Lower leg skin (tissue), 4 donors: ENCODE results near the gene ERMP1. TPM values are rescaled to one million over a fixed set of nuclear protein-coding genes. Genes with fewer than 3 reads are reported as not detected.
"Not testable (repeated sequence)": the region's sequence is repeated elsewhere in the genome, so short reads cannot be mapped to it uniquely, and the experiment has no call there.

ENCODE experiments used
- DNase-seq, 2 donors: peaks; one replicate each; pipeline ENCODE4 v3.0.0-alpha.2; 2019; ENCODE audit warnings: low spot score in 2 of 2
- H3K4me3 ChIP-seq: fragments of 200-600 bp; sonication (generic); 2 replicates; pipeline ENCODE4 v1.5.1; 2017; ENCODE audit warnings: mild to moderate bottlenecking, low read depth; ENCODE audit not compliant: poor library complexity, severe bottlenecking
- CTCF ChIP-seq, 3 donors: fragments of 450-650 bp; IDR thresholded peaks; one replicate each; pipeline ENCODE4 v1.5.1; 2016; ENCODE audit warnings: antibody characterized with exemption in 3 of 3, mild to moderate bottlenecking in 3 of 3, moderate library complexity in 2 of 3
- POLR2A ChIP-seq, 2 donors: fragments of 450-650 bp; IDR thresholded peaks; one replicate each; pipeline ENCODE4 v1.6.1; 2016 to 2017; ENCODE audit warnings: antibody characterized with exemption in 2 of 2, mild to moderate bottlenecking in 1 of 2, moderate library complexity in 1 of 2
- WGBS, 2 donors: methylation state at CpG; one replicate each; pipeline ENCODE4 v1.1.5; 2018; 5-methylcytosine and 5-hydroxymethylcytosine counted together
- intact Hi-C: fragments of 100-400 bp; cut with DNase I; formaldehyde crosslinking; loops from one replicate; pipeline ENCODE4 v1.15.0; 2023; ENCODE audit warnings: low total_unique reads
- total RNA-seq, 4 donors: library from RNA; depleted of rRNA; stranded (reverse); fragments of >200 nt; gene quantifications; one replicate each; pipeline ENCODE4 v1.1.0, GENCODE V29; 2016

ERMP1 gene
- total RNA-seq, result 10 to 100 TPM; 16.4 to 24.6 (median 21.7) TPM

GRCh38 chr9:5832538-5833529, at the start of gene ERMP1:
ERMP1 (minus strand) TSS chr9:5833117; CDS start chr9:5833027, 90 bp downstream.
- TF ChIP-seq POLR2A (IDR thresholded peaks at IDR 0.05) (no peak), CTCF (IDR thresholded peaks at IDR 0.05) (peak in 1 of 3 donors; percentile 89)
- DNase-seq, result peak; percentile 83 to 96
- intact Hi-C loops, result no loop called here
- H3K4me3 ChIP-seq, result peak within 1 kb of the TSS; percentile 69
- 0 to 1% methylated on average over 35 to 46 of the region's 95 CpGs for WGBS, 2 donors

- intact Hi-C loops, DNase-seq, H3K4me3 ChIP-seq: not testable (repeated sequence)
- WGBS, 2 donors, result 95 to 97% methylated on average over 5 of the region's 5 CpGs
Measured at GRCh38 chr9:5882244-5883012, 49.5 kb upstream of the ERMP1 start.

- peak in 1 of 2 donors; percentile 69 for DNase-seq
- 60 to 68% methylated on average over 10 of the region's 10 CpGs for WGBS, 2 donors
- H3K4me3 ChIP-seq, result no peak overlapping the region
- TF ChIP-seq POLR2A (IDR thresholded peaks at IDR 0.05) (no peak), CTCF (IDR thresholded peaks at IDR 0.05) (no peak)
- intact Hi-C loops, result no loop called here
Measured at GRCh38 chr9:5879419-5880181, 46.7 kb upstream of the ERMP1 start.

- intact Hi-C loops, result no loop called here
- no peak overlapping the region for H3K4me3 ChIP-seq
- 84 to 93% methylated on average over 7 of the region's 7 CpGs for WGBS, 2 donors
- peak in 1 of 2 donors; percentile 10 for DNase-seq
- no peak for TF ChIP-seq CTCF (IDR thresholded peaks at IDR 0.05)
- no peak for TF ChIP-seq POLR2A (IDR thresholded peaks at IDR 0.05)
Measured at GRCh38 chr9:5876711-5877110, 43.8 kb upstream of the ERMP1 start.

GRCh38 chr9:5876026-5876425, 43.1 kb upstream of the ERMP1 start:
- no peak for DNase-seq
- 63 to 69% methylated on average over 1 of the region's 1 CpG for WGBS, 2 donors
- no peak overlapping the region for H3K4me3 ChIP-seq
- no peak for TF ChIP-seq POLR2A (IDR thresholded peaks at IDR 0.05)
- no peak for TF ChIP-seq CTCF (IDR thresholded peaks at IDR 0.05)
- intact Hi-C loops, result no loop called here
